Neural progenitor cell (in vitro differentiated cells): Measurements from ENCODE around the gene TACR1. TPM values are rescaled to one million over a fixed set of nuclear protein-coding genes. Genes with fewer than 3 reads are reported as not detected.
"Not testable (repeated sequence)": the region's sequence is repeated elsewhere in the genome, so short reads cannot be mapped to it uniquely, and the experiment has no call there.

Source experiments
- DNase-seq: peaks from one replicate; pipeline ENCODE4 v3.0.0-alpha.2; 2016; ENCODE audit warnings: low spot score
- H2AFZ ChIP-seq: fragments of 200-600 bp; sonication (generic); replicated peaks from 2 replicates; pipeline ENCODE4 v1.6.1; 2016; ENCODE audit warnings: antibody characterized with exemption
- H3F3A ChIP-seq: fragments of 200-600 bp; sonication (generic); 2 replicates; pipeline ENCODE4 v1.6.1; 2016; ENCODE audit warnings: antibody characterized with exemption, low read depth
- H3K27ac ChIP-seq: fragments of 200-600 bp; sonication (generic); 2 replicates; pipeline ENCODE4 v1.5.1; 2016; ENCODE audit warnings: mild to moderate bottlenecking
- H3K27me3 ChIP-seq: fragments of 200-600 bp; sonication (generic); 2 replicates; pipeline ENCODE4 v1.6.1; 2016; ENCODE audit warnings: mild to moderate bottlenecking, moderate library complexity
- H3K36me3 ChIP-seq: fragments of 200-600 bp; sonication (generic); 2 replicates; pipeline ENCODE4 v1.5.1; 2016
- H3K4me1 ChIP-seq: fragments of 200-600 bp; sonication (generic); 2 replicates; pipeline ENCODE4 v1.6.1; 2016; ENCODE audit warnings: mixed run types
- H3K4me2 ChIP-seq: fragments of 200-600 bp; sonication (generic); 2 replicates; pipeline ENCODE4 v1.6.1; 2016
- H3K4me3 ChIP-seq: fragments of 200-600 bp; sonication (generic); 2 replicates; pipeline ENCODE4 v1.5.1; 2016
- H3K79me2 ChIP-seq: fragments of 200-600 bp; sonication (generic); 2 replicates; pipeline ENCODE4 v1.6.1; 2016; ENCODE audit warnings: low read depth
- H3K9ac ChIP-seq: fragments of 200-600 bp; sonication (generic); 2 replicates; pipeline ENCODE4 v1.6.1; 2016
- H3K9me3 ChIP-seq: fragments of 200-600 bp; sonication (generic); 2 replicates; pipeline ENCODE4 v1.5.1; 2016; ENCODE audit warnings: low read depth
- H4K20me1 ChIP-seq: fragments of 200-600 bp; sonication (generic); 2 replicates; pipeline ENCODE4 v1.6.1; 2016; ENCODE audit warnings: low read depth
- H3K27ac Mint-ChIP-seq: 3 replicates; pipeline ENCODE4 v1.8.0; 2021; ENCODE audit warnings: mixed read lengths
- H3K27me3 Mint-ChIP-seq: 2 replicates; pipeline ENCODE4 v1.8.0; 2022; ENCODE audit warnings: low read depth, mild to moderate bottlenecking, inconsistent platforms, moderate library complexity, mixed read lengths; ENCODE audit not compliant: insufficient read depth
- H3K36me3 Mint-ChIP-seq: 3 replicates; pipeline ENCODE4 v1.8.0; 2021; ENCODE audit warnings: mixed read lengths
- H3K4me1 Mint-ChIP-seq: 3 replicates; pipeline ENCODE4 v1.8.0; 2021; ENCODE audit warnings: mixed read lengths
- H3K4me3 Mint-ChIP-seq: 3 replicates; pipeline ENCODE4 v1.8.0; 2021; ENCODE audit warnings: mild to moderate bottlenecking, moderate library complexity, mixed read lengths
- H3K9me3 Mint-ChIP-seq: 3 replicates; pipeline ENCODE4 v1.8.0; 2020; ENCODE audit warnings: mixed read lengths
- EZH2 ChIP-seq: fragments of 200-600 bp; sonication (generic); IDR thresholded peaks from 2 replicates; pipeline ENCODE4 v1.6.1; 2017; ENCODE audit warnings: antibody characterized with exemption, mild to moderate bottlenecking, moderate library complexity
- EZH2phosphoT487 ChIP-seq: fragments of 200-600 bp; sonication (generic); IDR thresholded peaks from 2 replicates; pipeline ENCODE4 v1.6.1; 2017; ENCODE audit warnings: antibody characterized with exemption
- total RNA-seq: library from RNA; depleted of rRNA; stranded (reverse); fragments of >200 nt; gene quantifications from 2 replicates; pipeline ENCODE4 v1.2.3, GENCODE V29; 2015; ENCODE audit warnings: low replicate concordance
- TF ChIP-seq, protein P1 (sequence below): fragments of 200-600 bp; sonication (generic); IDR thresholded peaks from 2 replicates; pipeline ENCODE4 v1.5.1; 2017; ENCODE audit warnings: antibody characterized with exemption, mild to moderate bottlenecking

The TACR1 gene
- total RNA-seq, 1 donor from 2014 or later = not detected

DNA sequence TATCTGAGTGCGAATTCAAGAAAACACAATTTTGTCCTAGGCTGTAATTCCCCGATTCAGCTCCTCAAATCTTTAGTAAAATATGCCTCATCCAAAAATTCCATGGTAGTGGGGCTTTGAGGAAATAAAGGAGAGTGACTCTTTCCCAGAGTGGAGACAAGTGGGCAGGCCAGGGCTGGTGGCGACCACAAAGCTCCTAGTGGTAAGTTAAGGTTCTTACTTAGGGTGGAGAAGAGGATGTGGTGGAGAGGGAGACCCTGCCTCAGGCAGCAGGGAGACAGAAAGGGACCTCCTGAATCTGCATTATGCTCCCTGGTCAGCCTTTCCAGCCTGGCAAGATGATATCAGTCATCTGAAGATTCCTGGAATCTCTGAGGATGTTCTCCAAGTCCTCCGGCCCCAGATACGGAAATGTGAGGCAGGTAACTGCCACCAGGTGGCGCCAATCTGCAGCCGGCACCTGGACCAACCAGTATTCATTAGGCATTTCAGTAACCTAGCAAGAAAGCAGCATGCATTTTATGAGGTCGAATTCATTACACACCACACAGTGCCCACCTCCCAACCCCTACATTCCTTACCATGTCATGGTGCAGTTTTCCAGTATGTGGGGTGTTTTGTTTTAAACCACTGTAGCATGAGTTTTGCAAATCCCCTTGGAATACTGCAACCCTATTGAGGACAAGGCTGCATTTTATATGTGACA lies 134.5 kb downstream of the TACR1 start:
- H3K4me3 Mint-ChIP-seq = no peak overlapping the region
- H3K4me3 ChIP-seq = no peak overlapping the region
- no peak for TF ChIP-seq EZH2phosphoT487
- TF ChIP-seq, protein P1, sequence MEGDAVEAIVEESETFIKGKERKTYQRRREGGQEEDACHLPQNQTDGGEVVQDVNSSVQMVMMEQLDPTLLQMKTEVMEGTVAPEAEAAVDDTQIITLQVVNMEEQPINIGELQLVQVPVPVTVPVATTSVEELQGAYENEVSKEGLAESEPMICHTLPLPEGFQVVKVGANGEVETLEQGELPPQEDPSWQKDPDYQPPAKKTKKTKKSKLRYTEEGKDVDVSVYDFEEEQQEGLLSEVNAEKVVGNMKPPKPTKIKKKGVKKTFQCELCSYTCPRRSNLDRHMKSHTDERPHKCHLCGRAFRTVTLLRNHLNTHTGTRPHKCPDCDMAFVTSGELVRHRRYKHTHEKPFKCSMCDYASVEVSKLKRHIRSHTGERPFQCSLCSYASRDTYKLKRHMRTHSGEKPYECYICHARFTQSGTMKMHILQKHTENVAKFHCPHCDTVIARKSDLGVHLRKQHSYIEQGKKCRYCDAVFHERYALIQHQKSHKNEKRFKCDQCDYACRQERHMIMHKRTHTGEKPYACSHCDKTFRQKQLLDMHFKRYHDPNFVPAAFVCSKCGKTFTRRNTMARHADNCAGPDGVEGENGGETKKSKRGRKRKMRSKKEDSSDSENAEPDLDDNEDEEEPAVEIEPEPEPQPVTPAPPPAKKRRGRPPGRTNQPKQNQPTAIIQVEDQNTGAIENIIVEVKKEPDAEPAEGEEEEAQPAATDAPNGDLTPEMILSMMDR = peak; percentile 95
- no peaks in the 10 kb centered on the region for H3K36me3 ChIP-seq
- no peak overlapping the region for H3K9ac ChIP-seq
- peak overlapping the region; percentile 31 for H2AFZ ChIP-seq
- no peaks in the 10 kb centered on the region for H3K36me3 Mint-ChIP-seq
- no peak overlapping the region for H3K27ac Mint-ChIP-seq
- no peaks in the 10 kb centered on the region for H3K79me2 ChIP-seq
- no peaks in the 10 kb centered on the region for H3K27me3 ChIP-seq
- no peaks in the 10 kb centered on the region for H3F3A ChIP-seq
- peaks cover 4% of the 10 kb centered on the region for H3K4me1 Mint-ChIP-seq
- no peaks in the 10 kb centered on the region for H3K9me3 ChIP-seq
- no peaks in the 10 kb centered on the region for H4K20me1 ChIP-seq
- no peak overlapping the region for H3K27ac ChIP-seq
- H3K9me3 Mint-ChIP-seq = no peaks in the 10 kb centered on the region
- H3K27me3 Mint-ChIP-seq = no peaks in the 10 kb centered on the region
- no peak overlapping the region for H3K4me2 ChIP-seq
- DNase-seq = peak; percentile 64
- H3K4me1 ChIP-seq = no peaks in the 10 kb centered on the region

DNA sequence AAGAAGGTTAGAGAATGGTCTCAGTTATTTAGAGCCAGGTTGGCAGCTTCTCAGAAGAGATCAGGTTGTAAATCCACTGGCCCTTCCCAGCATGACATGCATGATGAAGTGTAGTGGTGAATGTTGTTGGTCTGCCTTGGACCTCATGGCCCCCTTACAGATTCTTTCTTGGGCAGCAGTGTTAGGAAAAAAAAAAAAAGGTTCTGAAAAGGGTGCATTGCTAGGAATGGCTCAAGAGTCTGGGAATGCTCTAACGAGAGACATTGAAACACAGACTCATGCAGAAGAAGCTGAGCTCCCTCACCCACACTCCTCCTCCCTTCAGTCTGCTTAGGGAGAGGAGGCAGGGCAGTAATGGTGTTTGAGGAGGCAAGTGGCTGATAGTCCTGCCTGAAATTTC lies 135.4 kb downstream of the TACR1 start:
- TF ChIP-seq EZH2phosphoT487 = no peak
- TF ChIP-seq EZH2 = no peak
- TF ChIP-seq, protein P1 = no peak
- Histone ChIP-seq H3K4me1 (no peaks in the 10 kb centered on the region), H3K27me3 (no peaks in the 10 kb centered on the region), H3K79me2 (no peaks in the 10 kb centered on the region), H3K27ac (no peak overlapping the region), H3F3A (no peaks in the 10 kb centered on the region), H2AFZ (no peak overlapping the region), H3K9me3 (no peaks in the 10 kb centered on the region), H3K4me2 (no peak overlapping the region), H3K36me3 (no peaks in the 10 kb centered on the region), H3K4me3 (no peak overlapping the region), H3K9ac (no peak overlapping the region), H4K20me1 (no peaks in the 10 kb centered on the region)
- H3K27me3 Mint-ChIP-seq = no peaks in the 10 kb centered on the region
- H3K4me1 Mint-ChIP-seq = peaks cover 4% of the 10 kb centered on the region
- no peaks in the 10 kb centered on the region for H3K36me3 Mint-ChIP-seq
- H3K27ac Mint-ChIP-seq = no peak overlapping the region
- DNase-seq = no peak
- H3K9me3 Mint-ChIP-seq = no peaks in the 10 kb centered on the region
- no peak overlapping the region for H3K4me3 Mint-ChIP-seq

DNA sequence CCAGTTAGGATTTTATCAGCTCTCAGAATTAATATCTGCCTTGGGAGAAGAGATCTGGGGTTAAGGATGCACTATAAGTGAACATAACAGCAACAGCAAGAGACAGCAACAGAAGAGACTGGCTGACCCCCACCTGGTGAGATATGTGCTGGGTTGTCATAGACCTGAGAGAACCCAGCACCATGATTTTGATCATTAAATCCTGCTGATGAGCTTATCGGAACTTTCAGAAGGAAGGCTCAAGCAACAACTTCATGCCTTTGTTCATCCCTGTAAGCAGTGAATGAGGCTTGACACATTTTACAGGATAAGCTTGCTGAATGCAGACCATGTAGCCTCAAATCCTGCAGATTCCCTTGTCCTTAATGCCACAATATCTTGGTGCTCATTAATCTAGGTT lies 140.9 kb downstream of the TACR1 start:
- H3K27me3 Mint-ChIP-seq = peaks cover 4% of the 10 kb centered on the region
- H3K36me3 ChIP-seq = no peaks in the 10 kb centered on the region
- no peaks in the 10 kb centered on the region for H3K79me2 ChIP-seq
- no peak overlapping the region for H3K4me2 ChIP-seq
- H4K20me1 ChIP-seq = no peaks in the 10 kb centered on the region
- no peaks in the 10 kb centered on the region for H3K36me3 Mint-ChIP-seq
- peaks cover 9% of the 10 kb centered on the region for H3K4me1 Mint-ChIP-seq
- H3K9me3 ChIP-seq = no peaks in the 10 kb centered on the region
- no peak overlapping the region for H3K27ac ChIP-seq
- H3K4me3 ChIP-seq = no peak overlapping the region
- no peak for TF ChIP-seq EZH2phosphoT487
- TF ChIP-seq, protein P1 = no peak
- TF ChIP-seq EZH2 = no peak
- H3F3A ChIP-seq = peaks cover 28% of the 10 kb centered on the region
- no peak overlapping the region for H3K27ac Mint-ChIP-seq
- no peak overlapping the region for H2AFZ ChIP-seq
- DNase-seq = no peak
- no peak overlapping the region for H3K4me3 Mint-ChIP-seq
- peaks cover 38% of the 10 kb centered on the region for H3K4me1 ChIP-seq
- no peaks in the 10 kb centered on the region for H3K9me3 Mint-ChIP-seq
- no peaks in the 10 kb centered on the region for H3K27me3 ChIP-seq
- H3K9ac ChIP-seq = no peak overlapping the region

DNA sequence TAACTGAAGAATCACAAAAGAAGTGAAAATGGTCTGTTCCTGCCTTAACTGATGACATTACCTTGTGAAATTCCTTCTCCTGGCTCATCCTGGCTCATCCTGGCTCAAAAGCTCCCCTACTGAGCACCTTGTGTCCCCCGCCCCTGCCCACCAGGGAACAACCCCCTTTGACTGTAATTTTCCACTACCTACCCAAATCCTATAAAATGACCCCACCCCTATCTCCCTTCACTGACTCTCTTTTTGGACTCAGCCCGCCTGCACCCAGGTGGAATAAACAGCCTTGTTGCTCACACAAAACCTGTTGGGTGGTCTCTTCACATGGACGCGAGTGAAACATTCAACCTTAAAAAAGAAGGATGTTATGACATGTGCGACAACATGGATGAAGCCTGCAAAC lies 142.2 kb downstream of the TACR1 start:
- not testable (repeated sequence) for H3K27ac ChIP-seq, H3K9ac ChIP-seq, H3K27ac Mint-ChIP-seq, H3K36me3 ChIP-seq, H3K4me3 ChIP-seq, H3K27me3 ChIP-seq, H4K20me1 ChIP-seq, H3K4me3 Mint-ChIP-seq, H3K9me3 ChIP-seq, H2AFZ ChIP-seq, H3K9me3 Mint-ChIP-seq, H3K27me3 Mint-ChIP-seq, H3K36me3 Mint-ChIP-seq, H3K79me2 ChIP-seq, H3K4me1 Mint-ChIP-seq, DNase-seq
- Histone ChIP-seq H3K4me2 (peak overlapping the region; percentile 45), H3F3A (peaks cover 28% of the 10 kb centered on the region), H3K4me1 (peaks cover 38% of the 10 kb centered on the region)
